Effector memory CD4-positive, alpha-beta T cell (primary cell): ENCODE measurements around the gene FRZB.

Experiments used
- DNase-seq, 3 donors: peaks; one replicate each; pipeline ENCODE4 v3.0.0-alpha.2; 2020
- H3K27ac ChIP-seq: 2 replicates; pipeline ENCODE4 v1.7.0; 2013; ENCODE audit warnings: mild to moderate bottlenecking, low read length, moderate library complexity; ENCODE audit not compliant: insufficient read depth, poor library complexity, severe bottlenecking
- H3K27me3 ChIP-seq: replicated peaks from 2 replicates; pipeline ENCODE4 v1.7.0; 2013; ENCODE audit warnings: mild to moderate bottlenecking, low read length; ENCODE audit not compliant: insufficient read depth, control insufficient read depth, poor library complexity, severe bottlenecking
- H3K36me3 ChIP-seq: 2 replicates; pipeline ENCODE4 v1.7.0; 2013; ENCODE audit warnings: mild to moderate bottlenecking, low read length, moderate library complexity; ENCODE audit not compliant: control insufficient read depth, insufficient read depth
- H3K4me1 ChIP-seq: 2 replicates; pipeline ENCODE4 v1.7.0; 2013; ENCODE audit warnings: low read length, mild to moderate bottlenecking; ENCODE audit not compliant: control insufficient read depth, insufficient read depth, poor library complexity, severe bottlenecking
- H3K4me3 ChIP-seq: 2 replicates; pipeline ENCODE4 v1.7.0; 2013; ENCODE audit warnings: low read length, low read depth, mild to moderate bottlenecking; ENCODE audit not compliant: insufficient read depth, poor library complexity, severe bottlenecking
- H3K9me3 ChIP-seq: 2 replicates; pipeline ENCODE4 v1.7.0; 2013; ENCODE audit warnings: mild to moderate bottlenecking, low read length, moderate library complexity; ENCODE audit not compliant: control insufficient read depth

Gene FRZB

DNA sequence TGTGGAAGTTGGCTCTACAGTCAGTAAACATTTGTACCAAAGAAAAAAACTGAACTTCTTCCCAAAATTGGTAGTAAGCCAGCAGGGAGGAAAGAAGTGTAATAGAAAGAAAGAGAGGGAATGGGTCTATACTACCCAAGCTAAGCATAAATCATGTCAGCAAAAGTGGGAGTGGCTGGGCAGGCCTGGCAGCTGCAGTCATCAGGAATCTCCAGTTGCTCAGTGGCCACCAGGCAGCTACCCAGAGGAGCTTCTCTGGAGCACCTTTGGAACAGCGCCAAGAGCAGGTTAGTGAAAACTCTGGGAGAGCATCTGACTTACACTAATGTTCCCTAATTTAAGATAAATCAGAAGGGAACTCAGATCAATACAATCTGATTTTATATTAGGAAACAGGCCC is 14.3 kb downstream of the FRZB start:
- Histone ChIP-seq H3K4me1 (no peaks in the 10 kb centered on the region), H3K36me3 (no peaks in the 10 kb centered on the region)

DNA sequence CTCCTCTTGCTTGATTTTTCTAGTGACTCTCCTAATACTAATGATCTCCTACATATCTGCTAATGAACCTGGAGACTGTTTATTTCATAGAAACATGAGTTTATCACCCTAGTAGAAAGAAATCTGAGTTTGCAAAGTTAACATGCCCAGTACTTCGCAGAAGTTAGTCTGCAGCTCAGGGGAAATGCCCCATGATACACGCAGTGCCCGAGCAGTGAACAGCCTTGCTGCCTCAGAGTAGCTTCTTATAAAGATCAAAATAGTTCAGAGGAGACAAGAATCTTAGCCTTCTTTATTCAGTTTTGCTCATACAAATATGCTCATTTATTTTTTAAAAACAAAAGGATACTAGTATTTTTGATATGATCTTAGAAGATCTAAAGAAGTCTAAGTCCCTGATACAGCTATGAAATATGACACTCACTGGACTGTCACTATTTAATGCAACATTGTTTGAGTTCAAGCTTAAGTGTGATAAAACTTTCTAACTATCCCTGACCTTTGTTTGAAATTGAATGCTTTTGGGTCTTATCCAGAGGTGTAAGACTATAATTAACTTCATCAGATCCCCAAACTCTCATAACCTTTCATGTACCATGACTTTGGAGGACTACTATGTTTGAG is 20.5 kb downstream of the FRZB start:
- Histone ChIP-seq H3K27me3 (no peaks in the 10 kb centered on the region), H3K4me1 (no peaks in the 10 kb centered on the region), H3K36me3 (no peaks in the 10 kb centered on the region), H3K27ac (no peak overlapping the region), H3K9me3 (no peaks in the 10 kb centered on the region), H3K4me3 (no peak overlapping the region)
- no peak for DNase-seq

More for the DNA sequence above, 14.3 kb downstream of the FRZB start:
- Histone ChIP-seq H3K4me3 (no peak overlapping the region), H3K27ac (no peak overlapping the region), H3K27me3 (no peaks in the 10 kb centered on the region), H3K9me3 (no peaks in the 10 kb centered on the region)
- DNase-seq, result no peak

DNA sequence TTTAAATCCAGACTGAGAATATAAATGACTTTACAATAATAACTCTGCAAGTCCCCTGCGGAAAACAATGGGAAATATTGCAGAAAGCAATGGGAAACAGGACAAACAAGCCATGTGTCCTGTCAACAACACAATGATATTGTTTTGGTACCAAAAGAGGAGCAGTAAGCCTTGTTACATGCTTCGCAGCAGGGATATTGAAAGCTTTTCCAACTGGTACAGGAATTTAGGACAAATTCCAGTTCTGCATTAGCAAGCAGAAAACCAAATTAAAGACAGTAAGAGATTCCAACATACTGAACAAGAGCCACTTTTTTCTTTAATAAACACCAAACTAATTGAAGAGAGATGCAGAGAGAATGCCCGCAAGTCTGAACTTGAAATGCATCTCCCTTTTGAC is 30.0 kb downstream of the FRZB start:
- Histone ChIP-seq H3K27me3 (peaks cover 5% of the 10 kb centered on the region), H3K4me1 (no peaks in the 10 kb centered on the region), H3K9me3 (no peaks in the 10 kb centered on the region), H3K4me3 (no peak overlapping the region), H3K27ac (no peak overlapping the region), H3K36me3 (no peaks in the 10 kb centered on the region)
- DNase-seq, result no peak

DNA sequence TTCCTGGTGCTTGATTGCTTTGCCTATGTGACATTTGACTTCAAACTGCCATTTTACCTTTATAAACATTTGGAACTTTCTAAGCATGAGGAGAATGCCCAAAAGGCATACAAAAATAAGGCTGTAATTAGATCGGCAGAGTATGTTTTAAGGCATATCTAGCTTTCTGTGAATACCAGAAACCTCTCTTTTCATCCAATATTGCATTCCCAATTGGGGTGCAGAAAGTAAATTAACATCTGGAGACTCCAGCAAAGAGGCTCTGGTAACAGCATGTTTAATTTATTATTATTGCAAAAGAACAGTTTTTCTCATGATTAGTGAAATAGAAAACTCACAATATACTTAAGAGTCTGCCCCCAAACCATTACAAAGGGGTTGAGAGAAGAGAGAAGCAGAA is 32.1 kb downstream of the FRZB start:
- DNase-seq, result no peak
- Histone ChIP-seq H3K36me3 (no peaks in the 10 kb centered on the region), H3K4me1 (no peaks in the 10 kb centered on the region), H3K27me3 (peaks cover 4% of the 10 kb centered on the region), H3K4me3 (no peak overlapping the region), H3K27ac (no peak overlapping the region), H3K9me3 (no peaks in the 10 kb centered on the region)

DNA sequence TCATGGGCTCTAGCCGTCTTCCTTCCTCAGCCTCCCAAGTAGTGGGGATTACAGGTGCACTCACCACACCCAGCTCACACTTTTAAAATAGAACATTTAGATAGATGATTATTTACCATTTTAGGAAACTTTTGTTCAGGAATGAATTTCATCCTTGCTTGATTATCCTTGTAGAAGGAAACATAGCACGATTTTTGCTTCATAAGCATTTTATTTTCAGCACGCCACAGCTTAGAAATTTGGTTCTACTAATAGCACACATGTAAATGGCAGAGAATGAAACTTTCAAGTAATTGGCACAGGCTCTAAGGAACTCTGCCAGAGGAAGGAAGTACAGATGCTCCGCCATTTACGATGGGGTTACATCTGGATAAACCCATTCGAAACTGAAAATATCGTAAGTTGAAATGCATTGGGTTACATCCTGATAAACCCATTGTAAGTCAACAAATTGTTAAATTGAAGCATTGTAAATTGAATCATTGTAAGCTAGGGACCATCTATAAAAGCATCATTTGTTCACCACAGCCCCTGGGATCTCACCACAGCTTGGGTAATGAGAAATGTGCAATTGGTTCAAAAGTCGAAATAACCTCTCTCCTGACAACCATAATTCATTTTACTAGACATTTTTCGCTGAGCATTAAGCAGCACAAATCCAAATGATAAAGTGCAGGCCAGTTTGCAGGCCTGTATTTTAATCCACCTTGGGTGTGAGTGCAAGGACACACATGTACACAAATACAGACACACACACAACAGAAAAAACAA is 33.2 kb downstream of the FRZB start:
- H3K27me3 ChIP-seq, result no peaks in the 10 kb centered on the region
- no peaks in the 10 kb centered on the region for H3K4me1 ChIP-seq
- no peak for DNase-seq
- H3K27ac ChIP-seq, result no peak overlapping the region
- H3K9me3 ChIP-seq, result no peaks in the 10 kb centered on the region
- no peaks in the 10 kb centered on the region for H3K36me3 ChIP-seq
- H3K4me3 ChIP-seq, result no peak overlapping the region

DNA sequence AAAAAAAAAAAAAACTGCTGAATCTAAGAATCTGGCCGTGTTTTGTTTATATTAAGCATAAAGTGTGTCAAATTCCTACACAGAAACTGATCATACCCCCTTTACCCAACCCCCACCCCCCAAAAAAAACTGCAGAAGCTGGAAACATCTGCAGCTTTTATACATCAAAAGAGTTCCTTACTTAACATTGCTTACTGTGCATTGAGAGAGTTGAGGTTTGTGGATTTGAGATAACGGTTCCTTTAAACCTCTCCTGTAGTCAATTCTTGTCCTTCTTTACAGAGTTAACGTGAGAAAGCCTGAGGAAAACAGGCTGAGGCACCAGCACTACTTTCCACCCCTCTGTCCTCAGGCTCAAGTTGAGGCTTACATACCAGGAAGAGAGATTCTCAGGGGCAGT is 34.5 kb downstream of the FRZB start:
- no peaks in the 10 kb centered on the region for H3K27me3 ChIP-seq
- no peak for DNase-seq
- H3K27ac ChIP-seq, result no peak overlapping the region
- H3K9me3 ChIP-seq, result no peaks in the 10 kb centered on the region
- H3K36me3 ChIP-seq, result no peaks in the 10 kb centered on the region
- no peaks in the 10 kb centered on the region for H3K4me1 ChIP-seq
- no peak overlapping the region for H3K4me3 ChIP-seq

DNA sequence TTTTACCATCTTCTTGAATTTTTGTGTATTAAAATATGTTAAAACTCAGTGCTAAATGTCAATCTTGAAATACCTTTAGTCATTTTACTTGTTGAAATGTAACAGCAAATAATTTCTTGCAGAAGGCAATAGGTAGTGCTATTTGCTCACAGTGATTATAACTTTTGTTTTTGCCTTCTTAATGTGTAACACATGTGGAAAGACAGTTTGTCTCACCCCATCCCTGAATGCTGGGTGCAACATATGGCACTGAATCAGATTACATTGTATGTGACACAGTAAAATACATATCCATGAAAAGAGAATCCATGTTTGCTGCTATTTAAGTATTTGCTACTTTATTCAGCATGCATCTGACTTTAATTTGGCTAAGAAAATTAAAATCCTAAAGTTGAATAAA is 35.3 kb downstream of the FRZB start:
- Histone ChIP-seq H3K4me3 (no peak overlapping the region), H3K9me3 (no peaks in the 10 kb centered on the region), H3K27me3 (no peaks in the 10 kb centered on the region), H3K4me1 (no peaks in the 10 kb centered on the region), H3K27ac (no peak overlapping the region), H3K36me3 (no peaks in the 10 kb centered on the region)
- no peak for DNase-seq

DNA sequence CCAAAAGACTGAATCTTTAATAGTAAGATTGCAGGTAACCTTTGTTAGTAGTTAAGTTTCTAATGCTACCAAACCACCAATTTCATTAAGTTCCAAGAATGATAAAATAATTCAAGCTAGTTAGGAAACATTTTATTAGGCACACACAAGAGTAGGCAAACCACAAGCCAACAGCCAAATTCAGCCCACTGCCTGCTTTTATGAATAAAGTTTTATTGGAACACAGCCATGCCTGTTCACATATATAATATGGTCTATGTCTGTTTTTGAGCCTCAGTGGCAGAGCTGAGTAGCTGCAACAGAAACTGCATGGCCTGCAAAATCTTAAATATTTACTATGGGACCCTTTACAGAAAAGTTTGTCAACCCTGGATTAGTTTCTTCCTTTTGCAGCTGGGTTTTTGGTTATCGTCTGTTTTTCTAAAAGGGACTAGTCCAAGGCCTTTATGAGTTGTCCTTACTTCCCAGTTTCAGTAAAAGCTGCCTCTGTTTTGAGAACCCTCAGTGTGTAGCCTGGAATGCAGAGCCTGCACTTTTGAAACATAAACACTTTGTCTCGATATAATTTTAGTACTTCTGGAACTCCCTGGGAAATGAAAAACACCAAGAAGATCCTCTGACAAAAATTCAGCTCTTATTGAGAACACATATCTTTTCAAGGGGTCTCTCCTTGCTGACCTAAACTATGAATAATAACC is 39.1 kb downstream of the FRZB start:
- no peak for DNase-seq
- Histone ChIP-seq H3K4me1 (no peaks in the 10 kb centered on the region), H3K27me3 (no peaks in the 10 kb centered on the region), H3K9me3 (no peaks in the 10 kb centered on the region), H3K27ac (no peak overlapping the region), H3K36me3 (no peaks in the 10 kb centered on the region), H3K4me3 (no peak overlapping the region)

DNA sequence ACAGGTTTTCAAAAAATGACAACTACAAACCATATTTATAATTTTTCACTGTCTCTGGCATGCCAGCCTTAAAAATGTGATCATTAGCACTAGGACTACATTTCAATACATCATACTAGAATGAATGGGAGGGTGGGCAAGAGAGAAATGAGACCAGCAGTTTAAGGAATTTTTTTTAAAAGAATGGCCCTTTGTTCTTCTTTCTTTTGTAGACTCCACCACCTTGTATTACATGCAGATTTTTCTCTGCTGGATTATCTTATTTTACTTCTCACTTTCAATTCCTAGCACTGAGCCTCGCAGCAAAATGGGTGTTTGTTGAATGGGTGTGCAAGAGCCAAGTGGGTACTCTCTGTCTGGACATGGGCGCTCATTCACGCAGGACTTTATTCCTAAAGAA is 39.9 kb downstream of the FRZB start:
- H3K27me3 ChIP-seq, result no peaks in the 10 kb centered on the region
- no peak for DNase-seq
- H3K4me3 ChIP-seq, result no peak overlapping the region
- H3K4me1 ChIP-seq, result no peaks in the 10 kb centered on the region
- no peaks in the 10 kb centered on the region for H3K36me3 ChIP-seq
- no peaks in the 10 kb centered on the region for H3K9me3 ChIP-seq
- H3K27ac ChIP-seq, result no peak overlapping the region

DNA sequence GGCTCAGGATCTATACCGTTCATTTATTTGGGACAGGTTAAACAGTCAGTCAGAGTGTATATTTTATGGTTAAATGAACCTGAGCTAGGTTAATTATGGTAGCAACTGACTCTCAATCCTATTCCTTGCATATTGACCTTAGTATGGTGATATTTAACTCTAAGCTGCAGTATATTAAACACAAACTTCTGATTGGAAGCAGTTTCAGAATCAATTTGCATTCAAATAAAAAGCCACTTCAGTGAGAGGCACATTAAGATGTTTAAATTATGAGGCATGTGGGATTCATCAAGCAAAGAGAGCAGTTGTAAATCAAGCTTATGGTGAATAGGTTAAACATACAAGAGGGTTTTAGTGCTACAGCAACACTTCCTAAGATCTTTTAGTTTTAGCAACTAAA is 40.4 kb downstream of the FRZB start:
- no peak overlapping the region for H3K27ac ChIP-seq
- no peaks in the 10 kb centered on the region for H3K27me3 ChIP-seq
- H3K4me3 ChIP-seq, result no peak overlapping the region
- no peaks in the 10 kb centered on the region for H3K36me3 ChIP-seq
- no peaks in the 10 kb centered on the region for H3K9me3 ChIP-seq
- H3K4me1 ChIP-seq, result no peaks in the 10 kb centered on the region
- no peak for DNase-seq
